ENCODE data around the gene H6PD. TPM values are rescaled to one million over a fixed set of nuclear protein-coding genes. Genes with fewer than 3 reads are reported as not detected.
"Not testable (repeated sequence)": the region's sequence is repeated elsewhere in the genome, so short reads cannot be mapped to it uniquely, and the experiment has no call there.

Gene H6PD
- polyA plus RNA-seq, 4 donors: 34.9 to 45.8 (median 41.5) TPM

DNA sequence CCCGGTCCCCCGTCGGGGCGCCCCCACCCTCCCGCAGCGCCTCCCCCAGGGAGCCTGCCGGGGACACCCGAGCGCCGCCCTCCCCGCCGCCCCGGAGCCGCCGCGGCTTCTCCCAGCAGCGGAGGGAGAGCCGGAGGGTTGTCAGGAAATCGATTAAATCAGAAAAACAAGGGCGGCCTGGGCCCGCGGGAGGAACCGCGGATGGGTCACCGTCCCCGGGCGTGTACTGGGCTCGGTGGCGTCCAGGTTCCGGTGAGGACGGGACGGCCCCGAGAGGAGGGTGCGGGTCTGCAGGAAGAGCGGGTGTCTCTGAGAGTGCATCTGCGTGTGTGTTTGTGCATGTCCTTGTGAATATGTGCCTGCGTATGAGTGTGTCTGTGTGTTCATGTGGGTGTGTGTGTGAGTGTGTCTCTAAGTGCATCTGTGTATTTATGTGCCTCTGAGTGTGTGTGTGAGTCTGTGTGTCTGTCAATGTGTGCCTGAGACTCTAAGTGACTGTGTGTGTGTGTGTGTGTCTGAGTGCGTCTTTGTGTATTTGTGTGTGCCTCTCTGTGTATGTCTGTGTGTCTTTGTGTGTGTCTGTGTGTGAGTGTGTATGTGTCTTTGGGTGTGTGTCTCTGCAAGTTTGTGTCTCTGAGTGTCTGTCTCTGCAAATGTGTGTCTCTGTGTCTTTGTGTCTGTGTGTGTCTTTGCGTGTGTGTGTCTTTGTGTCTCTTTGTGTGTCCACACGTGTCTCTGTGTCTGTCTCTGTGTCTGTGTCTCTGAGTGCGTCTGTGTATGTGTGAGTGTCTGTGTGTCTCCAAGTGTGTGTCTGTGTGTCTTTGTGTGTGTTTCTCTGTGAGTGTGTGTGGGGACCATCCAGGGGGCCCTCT lies 59.2 kb downstream of the H6PD start:
- no peak for DNase-seq (ENCODE audit: low read depth in 4 of 4, low spot score in 2 of 4)

DNA sequence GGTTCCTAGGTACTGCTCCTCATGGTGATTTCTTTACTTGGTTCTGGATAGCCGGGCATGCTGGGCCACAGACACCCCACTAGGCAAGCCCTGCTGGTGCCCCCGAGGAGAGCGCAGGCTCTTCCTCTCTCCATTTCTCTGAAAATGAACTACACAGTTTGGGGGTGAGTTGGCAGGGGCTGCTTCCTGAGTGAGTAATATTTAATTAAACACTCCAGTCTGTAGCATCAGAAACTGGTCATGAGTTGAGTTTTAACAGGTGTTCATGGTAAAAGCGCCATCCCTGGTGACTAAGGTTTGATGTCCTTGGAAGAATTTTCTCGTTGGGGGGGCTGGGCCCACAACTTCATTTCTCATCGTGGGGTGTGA lies 59.8 kb downstream of the H6PD start:
- DNase-seq (ENCODE audit: low read depth in 4 of 4, low spot score in 2 of 4): no peak

DNA sequence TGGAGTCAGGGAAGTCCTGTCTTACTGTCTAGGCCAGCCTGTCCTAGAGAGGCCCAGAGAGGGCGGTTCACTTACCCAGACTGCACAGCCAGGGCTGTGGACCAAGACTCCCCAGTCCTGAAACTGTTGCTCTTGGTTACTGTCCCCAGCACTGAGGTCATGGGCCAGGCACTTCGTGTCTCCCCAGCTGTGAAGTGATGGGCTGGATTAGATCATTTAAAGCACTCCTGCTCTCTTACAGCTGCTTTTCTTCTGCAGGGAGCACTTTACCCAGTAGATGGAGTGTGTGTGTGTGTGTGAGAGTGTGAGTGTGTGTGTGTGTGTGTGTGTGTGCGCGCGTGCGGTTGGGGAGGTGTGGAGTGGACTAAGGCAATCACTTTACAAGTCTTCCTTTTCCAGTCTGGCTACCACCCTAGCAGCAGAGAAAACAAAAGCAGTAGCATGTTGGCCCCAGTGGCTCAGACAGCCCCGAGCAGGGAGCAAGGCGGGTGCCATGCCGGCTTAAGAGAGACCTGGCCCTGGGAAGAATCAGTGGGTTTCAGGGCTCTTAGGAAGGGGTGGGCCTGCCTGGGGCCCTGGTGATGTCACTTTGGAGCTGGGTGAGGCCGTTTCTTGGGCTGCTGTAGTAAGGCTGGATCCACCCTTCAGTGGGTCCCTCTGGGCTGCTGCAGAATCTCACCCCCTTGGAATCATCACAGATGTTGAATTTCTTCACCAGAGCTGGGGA lies 60.5 kb downstream of the H6PD start:
- DNase-seq (ENCODE audit: low read depth in 4 of 4, low spot score in 2 of 4): no peak

DNA sequence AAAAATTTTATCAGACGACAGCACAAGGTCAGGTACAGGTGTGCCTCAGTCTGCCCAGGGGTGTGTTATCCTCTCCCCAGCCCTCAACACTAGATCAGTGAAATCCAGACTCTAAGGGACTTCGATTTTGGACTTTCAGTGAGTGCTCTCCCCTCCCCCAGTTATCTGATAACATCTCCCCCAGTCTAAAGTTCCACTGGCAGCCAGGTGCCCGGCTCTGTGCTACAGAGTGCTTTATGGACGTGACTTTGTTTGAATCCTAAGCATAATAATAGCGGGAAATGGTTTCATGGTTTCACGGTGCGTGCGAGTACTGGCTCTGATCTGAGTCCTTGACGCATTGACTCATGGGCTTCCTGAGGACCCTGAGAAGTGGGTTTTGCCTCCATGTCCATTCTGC lies 61.3 kb downstream of the H6PD start:
- no peak for DNase-seq (ENCODE audit: low read depth in 4 of 4, low spot score in 2 of 4)

DNA sequence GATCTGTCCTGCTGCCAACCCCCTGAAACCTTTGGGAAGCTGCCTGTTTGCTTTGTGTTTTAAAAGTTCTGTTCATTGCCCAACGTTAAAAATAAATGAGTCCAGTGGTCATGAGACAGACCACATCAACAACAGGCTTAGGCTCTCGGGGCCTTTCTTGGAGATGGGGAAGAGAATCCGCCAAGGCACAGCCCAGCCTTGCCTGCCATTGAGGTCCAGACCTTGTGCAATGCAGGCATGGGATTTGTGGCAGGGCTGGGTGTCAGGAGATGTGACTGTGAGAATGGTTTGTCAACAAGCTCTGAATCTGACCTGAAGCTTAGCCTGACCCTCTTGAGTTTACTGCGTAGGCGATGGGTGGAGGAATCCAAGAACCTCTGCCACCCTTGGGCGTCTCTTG lies 62.3 kb downstream of the H6PD start:
- no peak for DNase-seq (ENCODE audit: low read depth in 4 of 4, low spot score in 2 of 4)

DNA sequence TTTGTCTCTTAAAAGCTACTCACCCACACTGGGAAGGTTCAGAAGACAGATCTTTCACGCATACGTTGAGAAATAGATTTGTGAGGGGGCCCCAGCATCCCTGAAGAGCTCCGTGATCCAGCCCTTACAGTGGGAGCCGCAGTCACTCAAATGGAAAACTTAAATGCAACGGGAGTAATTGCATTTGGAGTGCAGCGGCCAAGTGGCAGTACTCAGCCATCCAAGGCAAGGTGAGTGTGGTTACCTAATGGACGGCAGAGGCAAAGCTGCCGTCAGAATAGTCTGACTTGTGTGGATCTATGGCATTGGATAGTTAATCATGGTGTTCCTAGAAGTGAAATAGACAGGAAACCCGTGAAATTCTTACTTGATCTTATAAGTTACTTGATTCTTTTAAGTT lies 63.3 kb downstream of the H6PD start:
- DNase-seq (ENCODE audit: low read depth in 4 of 4, low spot score in 2 of 4): no peak

DNA sequence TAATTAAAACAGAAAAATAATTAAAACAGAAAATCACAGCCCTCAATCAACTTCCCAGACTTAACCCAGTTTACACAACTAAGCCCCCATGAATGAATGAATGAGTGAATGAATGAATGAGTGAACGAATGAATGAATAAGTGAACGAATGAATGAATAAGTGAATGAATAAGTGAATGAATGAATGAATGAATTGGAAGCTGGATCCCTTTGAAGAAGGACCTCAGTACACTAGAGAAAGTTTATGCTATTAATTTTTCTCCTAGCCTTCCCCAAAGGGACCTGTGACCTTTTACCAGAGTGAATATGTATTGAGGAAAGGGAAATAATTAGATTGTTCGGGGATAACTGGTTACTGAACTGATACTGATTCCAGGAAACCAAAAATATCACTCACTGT lies 63.7 kb downstream of the H6PD start:
- no peak for DNase-seq (ENCODE audit: low read depth in 4 of 4, low spot score in 2 of 4)

DNA sequence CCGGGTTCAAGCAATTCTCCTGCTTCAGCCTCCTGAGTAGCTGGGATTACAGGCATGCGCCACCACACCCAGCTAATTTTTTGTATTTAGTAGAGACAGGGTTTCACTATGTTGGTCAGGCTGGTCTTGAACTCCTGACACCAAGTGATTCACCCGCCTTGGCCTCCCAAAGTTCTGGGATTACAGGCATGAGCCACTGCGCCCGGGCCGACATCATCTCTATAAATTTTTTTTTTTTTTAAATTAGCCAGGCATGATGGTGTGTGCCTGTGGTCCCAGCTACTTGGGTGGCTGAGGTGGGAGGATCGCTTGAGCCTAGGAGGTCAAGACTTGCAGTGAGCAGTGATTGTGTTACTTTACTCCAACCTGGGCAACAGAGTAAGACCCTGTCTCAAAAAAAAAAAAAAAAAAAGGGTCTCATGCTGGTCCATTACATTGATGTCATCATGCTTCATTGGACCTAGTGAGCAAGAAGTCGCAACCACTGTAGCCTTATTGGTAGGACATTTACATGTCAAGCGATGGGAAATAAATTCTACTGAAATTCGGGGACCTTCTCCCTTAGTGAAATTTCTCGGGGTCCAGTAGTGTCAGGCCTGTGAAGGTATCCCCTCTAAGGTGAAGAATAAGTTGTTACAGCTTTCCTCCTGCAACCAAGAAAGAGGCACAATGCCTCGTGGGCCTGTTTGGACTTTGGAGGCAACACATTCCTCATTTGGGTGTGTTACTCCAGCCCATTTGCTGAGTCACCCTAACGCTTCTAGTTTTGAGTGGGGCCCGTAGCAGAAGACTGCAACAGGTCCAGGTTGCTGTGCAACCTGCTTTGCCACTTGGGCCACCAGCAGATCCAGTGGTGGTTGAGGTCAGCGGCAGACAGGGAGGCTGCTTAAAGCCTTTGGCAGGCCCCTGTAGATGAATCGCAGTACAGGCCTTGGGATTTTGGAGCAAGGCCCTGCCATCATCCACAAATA lies 65.3 kb downstream of the H6PD start:
- DNase-seq (ENCODE audit: low read depth in 4 of 4, low spot score in 2 of 4): not testable (repeated sequence)

DNA sequence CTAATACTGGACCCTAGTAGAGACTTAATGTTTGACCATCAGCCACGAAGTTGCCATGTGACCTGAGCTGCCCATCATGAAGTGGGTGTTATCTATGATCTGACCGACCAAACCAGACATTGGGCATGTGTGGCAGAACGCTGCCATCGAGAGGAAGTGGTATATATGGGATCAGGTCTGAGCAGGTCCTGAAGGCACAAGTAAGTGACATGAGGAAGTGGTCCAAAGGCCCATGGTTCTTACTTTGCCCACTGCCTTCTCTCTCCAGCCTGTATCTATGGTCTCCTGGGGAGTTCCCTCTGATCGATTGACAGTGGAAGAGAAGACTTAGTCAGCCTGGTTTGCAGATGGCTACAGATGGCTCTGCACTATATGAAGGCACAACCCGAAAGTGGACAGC lies 66.0 kb downstream of the H6PD start:
- no peak for DNase-seq (ENCODE audit: low read depth in 4 of 4, low spot score in 2 of 4)

DNA sequence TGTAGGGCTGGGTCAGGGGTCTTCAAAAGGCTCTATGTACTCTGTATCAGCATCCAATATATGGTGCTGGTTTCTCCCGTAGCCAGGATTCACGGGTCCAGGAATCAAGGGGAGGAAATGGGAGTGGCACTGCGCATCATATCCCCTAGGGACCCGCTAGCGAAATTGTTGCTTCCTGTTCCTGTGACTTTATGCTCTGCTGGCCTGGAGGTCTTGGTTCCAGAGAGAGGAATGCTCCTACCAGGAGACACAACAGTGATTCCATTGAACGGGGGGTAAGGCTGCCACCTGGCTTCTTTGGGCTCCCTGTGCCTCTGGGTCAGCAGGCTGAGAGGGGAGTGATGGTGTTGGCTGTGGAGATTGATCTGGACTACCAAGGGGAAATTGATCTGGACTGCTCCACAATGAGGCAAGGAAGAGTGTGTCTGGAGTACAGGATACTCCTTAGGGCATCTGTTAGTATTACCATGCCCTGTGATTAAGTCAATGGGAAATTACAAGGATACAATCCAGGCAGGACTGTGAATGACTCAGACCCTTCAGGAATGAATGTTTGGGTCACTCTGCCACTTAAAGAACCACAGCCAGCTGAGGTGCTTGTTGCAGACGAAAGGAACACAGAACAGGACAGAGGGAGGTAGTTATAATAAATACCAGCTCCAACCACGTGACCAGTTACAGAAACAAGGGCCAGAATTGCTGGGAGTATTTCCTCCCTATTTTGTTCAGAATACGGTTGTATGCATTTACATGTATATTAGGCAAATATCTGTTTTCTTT lies 68.4 kb downstream of the H6PD start:
- DNase-seq (ENCODE audit: low read depth in 4 of 4, low spot score in 2 of 4): no peak

DNA sequence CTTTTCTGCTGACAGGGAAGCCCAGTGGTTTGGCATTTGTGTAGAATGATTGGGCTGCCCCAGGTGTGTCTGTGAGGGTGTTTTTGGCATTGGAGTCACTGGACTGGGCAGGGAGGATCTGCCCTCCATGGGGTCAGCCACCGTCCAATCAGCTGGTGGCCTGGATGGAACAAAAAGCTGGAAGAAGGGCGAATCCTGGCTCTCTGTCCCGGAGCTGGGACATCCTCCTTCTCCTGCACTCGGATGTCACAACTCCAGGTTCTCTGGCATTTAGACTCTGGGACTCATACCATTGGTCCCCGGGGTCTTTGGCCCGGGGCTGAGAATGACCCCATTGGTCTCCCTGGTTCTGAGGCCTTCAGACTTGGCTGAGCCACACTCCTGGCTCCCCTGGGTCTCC lies 69.3 kb downstream of the H6PD start:
- no peak for DNase-seq (ENCODE audit: low read depth in 4 of 4, low spot score in 2 of 4)

DNA sequence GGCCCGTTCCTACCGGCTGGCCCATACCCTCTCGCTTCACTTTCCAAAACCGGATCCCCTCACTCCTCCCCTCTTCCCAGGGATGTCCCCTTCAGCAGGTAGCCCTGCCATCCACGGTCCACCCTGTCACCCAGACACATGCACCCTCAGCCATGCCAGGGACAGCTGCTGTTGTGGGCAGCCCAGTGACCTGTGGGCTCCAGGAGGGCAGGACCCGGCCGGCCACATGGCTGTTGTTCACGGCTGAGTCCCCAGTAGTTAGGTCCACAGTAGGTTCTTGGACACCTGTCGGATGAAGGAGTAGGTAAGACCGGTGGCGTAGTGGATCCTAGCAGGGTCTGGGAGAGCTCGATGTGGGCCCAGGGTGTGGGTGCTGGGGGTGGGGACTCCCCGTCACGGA lies 70.6 kb downstream of the H6PD start:
- no peak for DNase-seq (ENCODE audit: low read depth in 4 of 4, low spot score in 2 of 4)

DNA sequence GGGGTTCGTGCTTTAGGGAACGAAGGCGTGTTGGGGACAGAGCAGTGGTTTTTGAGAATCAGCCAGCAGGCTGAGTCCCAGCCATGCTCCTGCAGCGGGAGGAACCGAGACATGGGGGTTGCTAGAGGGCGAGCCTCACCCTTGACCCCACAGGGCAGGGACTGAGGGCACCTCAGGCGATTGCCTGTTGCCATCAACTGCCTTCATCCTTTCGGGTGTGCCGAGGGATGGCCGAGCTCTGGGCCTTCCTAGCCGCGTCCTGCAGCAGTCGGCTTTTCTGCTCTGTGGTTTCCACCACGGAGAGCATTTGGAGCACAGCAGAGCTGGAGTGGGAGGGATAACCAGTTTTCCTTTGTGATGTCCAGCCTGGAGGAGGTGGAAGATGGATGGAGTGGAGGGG lies 71.4 kb downstream of the H6PD start:
- no peak for DNase-seq (ENCODE audit: low read depth in 4 of 4, low spot score in 2 of 4)

DNA sequence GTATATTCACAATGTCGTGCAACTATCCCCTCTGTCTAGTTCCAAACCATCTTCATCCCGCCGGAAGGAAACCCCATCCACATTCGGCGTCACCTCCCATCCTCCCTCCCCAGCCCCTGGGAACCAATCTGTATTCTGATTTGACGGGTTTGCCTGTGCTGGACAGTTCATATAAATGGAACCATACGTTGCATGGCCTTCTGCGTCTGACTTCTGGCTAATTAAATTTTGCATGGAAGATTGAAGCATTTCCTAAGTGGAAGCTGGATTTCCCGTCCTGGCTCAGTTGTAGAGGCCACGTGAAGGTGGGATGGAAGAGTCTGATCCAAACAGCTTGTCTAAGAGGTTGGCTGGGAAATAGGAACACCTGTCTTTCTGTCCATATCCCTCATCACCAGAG lies 72.7 kb downstream of the H6PD start:
- DNase-seq (ENCODE audit: low read depth in 4 of 4, low spot score in 2 of 4): no peak

DNA sequence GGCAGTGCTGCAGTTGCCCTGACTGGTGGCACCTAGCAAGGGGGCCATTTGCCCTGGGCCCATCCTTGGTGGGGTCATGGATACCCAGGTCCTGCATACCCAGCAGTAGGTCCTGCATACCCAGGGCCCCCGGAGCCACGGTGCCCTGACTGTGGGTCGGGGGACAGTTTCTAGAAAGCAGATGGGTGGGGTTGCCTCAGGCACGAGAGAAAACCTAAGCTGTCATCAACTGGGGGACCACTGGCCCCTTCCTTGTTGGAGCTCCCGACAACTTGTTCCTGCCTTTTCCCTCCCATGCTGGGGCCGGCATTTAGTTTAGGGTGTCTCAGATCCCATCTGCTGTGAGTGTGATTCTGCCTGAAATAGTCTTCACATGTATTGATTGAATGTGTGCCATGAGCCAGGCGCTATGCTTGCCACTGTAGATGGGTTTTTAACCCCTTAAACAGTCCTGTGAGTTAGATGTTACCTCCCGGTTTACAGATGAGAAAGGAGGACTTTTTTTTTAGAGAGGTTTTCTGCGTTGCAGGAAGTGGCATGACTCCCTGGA lies 73.7 kb downstream of the H6PD start:
- no peak for DNase-seq (ENCODE audit: low read depth in 4 of 4, low spot score in 2 of 4)

DNA sequence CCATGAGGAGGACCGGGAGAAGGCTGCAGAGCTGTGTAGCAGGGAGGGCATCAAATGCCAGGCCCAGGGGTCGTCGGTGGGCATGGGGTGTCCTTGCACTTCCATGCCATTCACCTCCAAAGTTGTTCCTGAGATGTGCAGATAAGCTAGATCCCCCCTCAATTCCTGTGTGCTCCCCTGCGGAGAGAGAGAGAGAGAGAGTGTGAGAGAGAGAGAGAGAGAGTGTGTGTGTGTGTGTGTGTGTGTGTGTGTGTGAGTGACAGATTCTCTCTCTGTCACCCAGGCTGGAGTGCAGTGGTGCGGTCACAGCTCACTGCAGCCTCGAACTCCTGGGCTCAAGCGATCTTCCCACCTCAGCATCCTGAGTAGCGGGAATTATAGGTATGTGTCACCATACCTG lies 74.5 kb downstream of the H6PD start:
- no peak for DNase-seq (ENCODE audit: low read depth in 4 of 4, low spot score in 2 of 4)

DNA sequence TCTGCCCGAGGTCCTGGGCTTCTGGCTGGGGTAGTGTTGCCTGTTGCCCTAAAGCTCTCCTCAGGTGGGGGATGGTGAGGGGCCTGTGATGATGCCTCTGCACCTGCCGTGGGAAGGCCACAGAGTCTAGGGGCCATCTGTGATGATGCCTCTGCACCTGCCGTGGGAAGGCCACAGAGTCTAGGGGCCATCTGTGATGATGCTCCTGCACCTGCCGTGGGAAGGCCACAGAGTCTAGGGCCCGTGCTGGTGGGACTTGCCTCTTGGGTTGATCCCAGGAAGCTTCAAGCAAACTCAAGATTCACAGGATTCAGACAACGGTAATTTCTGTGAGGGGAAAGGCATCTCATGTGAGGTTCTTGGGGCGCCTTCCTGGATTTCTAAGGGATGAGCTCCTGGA lies 75.4 kb downstream of the H6PD start:
- no peak for DNase-seq (ENCODE audit: low read depth in 4 of 4, low spot score in 2 of 4)

DNA sequence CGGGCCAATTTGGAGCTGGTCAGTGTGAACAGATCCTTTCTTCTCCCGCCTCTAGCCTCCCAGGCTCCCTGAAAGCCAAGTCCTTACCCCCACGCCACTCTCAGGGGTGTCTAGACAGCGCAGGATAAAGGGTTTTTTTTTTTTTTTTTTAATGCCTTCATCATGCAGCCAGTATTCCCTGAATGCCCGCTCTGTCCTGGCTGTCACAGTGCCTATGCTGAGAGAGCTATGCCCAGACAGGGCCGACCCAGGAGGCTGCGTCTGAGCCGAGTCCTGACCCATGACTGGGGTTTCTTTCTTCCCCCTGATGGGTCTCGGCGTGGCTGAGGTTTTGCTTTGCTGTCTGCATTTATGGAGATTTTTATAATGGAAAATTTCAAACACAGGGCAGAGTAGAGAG lies 76.5 kb downstream of the H6PD start:
- DNase-seq (ENCODE audit: low read depth in 4 of 4, low spot score in 2 of 4): no peak

DNA sequence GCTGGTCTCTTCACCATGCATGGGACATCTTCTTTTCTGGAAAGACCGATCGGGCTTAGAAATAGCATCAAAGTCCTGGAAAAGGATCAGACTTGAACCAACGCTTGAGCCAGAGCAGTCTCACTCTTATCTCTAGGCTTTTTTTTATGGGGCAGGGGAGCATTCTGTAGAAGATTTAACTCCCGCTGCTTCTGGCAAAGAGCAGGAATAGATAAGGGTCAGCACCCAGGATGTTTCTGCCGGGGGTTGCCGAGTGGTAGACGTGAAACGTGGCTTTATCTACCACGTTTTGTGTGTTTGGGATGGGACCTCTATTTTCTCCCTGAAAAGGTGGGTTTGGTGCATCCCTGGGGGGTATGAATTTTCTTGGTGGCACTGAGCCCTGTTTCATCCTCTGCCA lies 76.9 kb downstream of the H6PD start:
- no peak for DNase-seq (ENCODE audit: low read depth in 4 of 4, low spot score in 2 of 4)

DNA sequence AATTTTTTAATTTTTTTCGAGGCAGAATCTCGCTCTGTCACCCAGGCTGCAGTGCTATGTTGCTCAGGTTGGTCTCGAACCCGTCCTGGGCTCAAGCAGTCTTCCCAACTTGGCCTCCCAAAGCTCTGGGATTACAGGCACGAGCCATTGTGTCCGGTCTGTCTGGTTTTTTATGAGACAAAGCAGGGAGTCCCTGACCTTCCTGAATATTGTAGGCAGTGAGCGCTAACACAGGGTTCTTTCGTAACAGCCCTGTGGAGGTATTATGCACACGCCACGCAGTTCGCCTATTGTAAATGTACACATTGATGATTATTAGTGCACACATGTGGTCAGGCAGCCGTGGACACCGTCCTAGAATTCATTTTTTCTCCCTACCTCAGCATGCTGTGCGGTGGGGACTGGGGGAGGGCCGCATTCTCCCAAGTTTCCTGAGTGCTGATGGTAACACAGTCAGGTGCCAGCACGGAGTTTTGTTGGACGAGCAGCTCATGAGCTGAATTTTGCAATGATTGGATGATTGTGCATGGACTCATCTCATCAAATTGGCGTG lies 77.7 kb downstream of the H6PD start:
- no peak for DNase-seq (ENCODE audit: low read depth in 4 of 4, low spot score in 2 of 4)
